ENCODE results near the gene NDUFA7.

DNA sequence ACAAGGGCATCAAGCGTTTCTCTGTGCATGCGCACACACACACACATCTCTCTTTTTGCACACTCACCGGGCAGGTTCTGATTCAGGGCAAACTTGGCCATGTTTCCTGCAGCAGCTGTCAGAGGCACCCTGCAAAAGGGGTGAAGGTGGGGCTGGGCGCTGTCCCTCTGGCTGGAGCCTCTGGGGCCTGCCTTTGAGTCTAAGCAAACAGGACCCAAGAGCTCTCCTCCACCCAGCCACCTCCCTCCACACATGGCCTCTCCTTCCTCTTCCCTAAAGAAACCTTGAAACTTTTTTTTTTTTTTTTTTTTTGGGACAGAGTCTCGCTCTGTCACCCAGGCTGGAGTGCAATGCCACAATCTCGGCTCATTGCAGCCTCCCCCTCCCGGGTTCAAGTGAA lies 16.6 kb upstream of the NDUFA7 start:
- TF ChIP-seq, protein P1, sequence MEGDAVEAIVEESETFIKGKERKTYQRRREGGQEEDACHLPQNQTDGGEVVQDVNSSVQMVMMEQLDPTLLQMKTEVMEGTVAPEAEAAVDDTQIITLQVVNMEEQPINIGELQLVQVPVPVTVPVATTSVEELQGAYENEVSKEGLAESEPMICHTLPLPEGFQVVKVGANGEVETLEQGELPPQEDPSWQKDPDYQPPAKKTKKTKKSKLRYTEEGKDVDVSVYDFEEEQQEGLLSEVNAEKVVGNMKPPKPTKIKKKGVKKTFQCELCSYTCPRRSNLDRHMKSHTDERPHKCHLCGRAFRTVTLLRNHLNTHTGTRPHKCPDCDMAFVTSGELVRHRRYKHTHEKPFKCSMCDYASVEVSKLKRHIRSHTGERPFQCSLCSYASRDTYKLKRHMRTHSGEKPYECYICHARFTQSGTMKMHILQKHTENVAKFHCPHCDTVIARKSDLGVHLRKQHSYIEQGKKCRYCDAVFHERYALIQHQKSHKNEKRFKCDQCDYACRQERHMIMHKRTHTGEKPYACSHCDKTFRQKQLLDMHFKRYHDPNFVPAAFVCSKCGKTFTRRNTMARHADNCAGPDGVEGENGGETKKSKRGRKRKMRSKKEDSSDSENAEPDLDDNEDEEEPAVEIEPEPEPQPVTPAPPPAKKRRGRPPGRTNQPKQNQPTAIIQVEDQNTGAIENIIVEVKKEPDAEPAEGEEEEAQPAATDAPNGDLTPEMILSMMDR (IDR thresholded peaks at IDR 0.05) = no peak
- TF ChIP-seq POLR2A (IDR thresholded peaks at IDR 0.05; ENCODE audit: low read depth) = no peak

Data from esophagus muscularis mucosa (tissue), 3 donors.